Stimulated activated CD4-positive, alpha-beta T cell treated with anti-CD3 and anti-CD28 coated beads, Interleukin-2, amount 100 ng/mL, for 24 hours (primary cell): ENCODE results near the gene TCN2.
A peak's percentile ranks its signal among the peaks of the same experiment; 100 is the strongest.
"Not testable (repeated sequence)": the region's sequence is repeated elsewhere in the genome, so short reads cannot be mapped to it uniquely, and the experiment has no call there.

Experiments
- DNase-seq, 2 donors: peaks; one replicate each; pipeline ENCODE4 v3.0.0-alpha.2; 2020

TCN2 gene

GRCh38 chr22:30606455-30607299 lies at the start of gene TCN2:
TCN2 (plus strand) TSS chr22:30607174; CDS start chr22:30607332, 158 bp downstream.
- peak; percentile 33 to 43 for DNase-seq

DNA sequence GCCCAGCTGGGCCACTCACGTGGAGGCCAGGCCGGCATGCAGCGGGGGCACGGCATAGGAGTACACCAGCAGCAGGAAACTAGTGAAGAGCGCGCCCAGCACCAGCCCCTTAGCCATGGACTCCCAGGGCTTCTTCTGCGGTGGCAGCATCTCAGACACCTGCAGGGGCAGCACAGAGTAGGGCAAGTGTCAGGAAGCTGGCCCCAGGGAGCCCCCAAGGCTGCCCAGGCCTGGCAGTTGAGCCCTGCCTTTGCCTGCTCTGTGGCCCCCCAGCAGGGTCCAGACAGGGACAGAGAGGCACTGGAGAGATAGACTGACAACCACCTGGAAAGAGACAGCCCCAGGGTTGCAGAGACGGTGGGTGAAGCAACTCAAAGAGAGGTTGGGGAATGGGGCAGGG lies 49.7 kb upstream of the TCN2 start:
- no peak for DNase-seq

DNA sequence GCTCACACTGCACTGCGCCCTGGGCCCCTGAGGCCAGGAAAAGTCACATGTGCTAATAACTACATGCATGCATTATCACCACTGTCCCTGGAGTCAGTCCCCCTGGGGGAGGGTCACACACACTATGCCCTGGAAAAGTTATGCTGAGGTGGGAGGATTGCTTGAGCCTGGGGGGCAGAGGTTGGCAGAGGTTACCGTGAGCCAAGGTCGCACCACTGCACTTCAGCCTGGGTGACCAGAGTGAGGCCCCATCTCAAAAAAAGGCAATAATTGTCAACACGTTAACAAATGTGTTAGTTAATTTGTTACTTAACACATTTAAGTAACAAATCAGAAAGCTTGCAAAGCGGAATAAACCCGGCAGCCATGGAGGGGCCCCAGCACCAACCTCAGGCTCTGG lies 47.1 kb upstream of the TCN2 start:
- no peak for DNase-seq

DNA sequence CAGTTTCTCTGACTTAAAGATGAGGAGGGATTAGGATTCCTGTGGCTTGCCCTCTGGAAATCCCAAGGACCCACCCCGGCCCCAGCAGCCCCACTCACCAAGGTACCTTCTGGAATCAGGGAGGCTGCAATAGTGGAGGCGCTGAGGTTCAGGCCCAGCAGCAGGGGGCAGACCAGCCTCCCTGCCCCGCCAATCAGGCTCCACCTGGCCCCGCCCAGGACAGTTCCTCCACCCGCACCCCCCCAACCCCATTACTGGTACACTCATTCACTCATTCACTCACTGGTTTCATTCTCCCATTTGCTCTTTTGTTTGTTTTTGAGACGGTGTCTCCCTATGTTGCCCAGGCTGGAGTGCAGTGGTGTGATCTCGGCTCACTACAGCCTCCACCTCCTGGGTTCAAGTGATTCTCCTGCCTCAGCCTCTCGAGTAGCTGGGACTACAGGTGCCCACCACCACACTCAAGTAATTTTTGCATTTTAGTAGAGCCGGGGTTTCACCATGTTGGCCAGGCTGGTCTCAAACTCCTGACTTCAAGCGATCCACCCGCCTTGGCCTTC lies 46.3 kb upstream of the TCN2 start:
- DNase-seq: not testable (repeated sequence)

GRCh38 chr22:30561402-30562189 lies 45.4 kb upstream of the TCN2 start:
- no peak for DNase-seq

DNA sequence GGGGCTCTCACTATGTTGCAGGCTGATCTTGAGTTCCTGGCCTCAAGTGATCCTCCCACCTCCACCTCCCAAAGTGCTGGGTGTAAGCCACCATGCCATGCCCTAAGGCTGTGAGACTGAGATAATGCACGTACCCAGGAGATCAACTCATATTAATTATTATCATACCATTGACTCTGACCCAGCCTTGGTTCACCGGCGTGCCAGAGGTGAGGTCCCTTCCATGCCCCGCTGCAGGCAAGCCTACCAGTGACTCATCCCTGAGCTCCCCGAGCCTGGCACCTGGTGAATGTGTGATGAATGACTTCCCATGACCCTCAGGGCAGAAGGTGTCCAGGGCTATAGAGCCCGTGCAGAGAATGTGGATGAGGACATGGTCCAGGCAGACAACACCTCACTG lies 44.6 kb upstream of the TCN2 start:
- no peak for DNase-seq

GRCh38 chr22:30564045-30564760 lies 42.8 kb upstream of the TCN2 start:
- no peak for DNase-seq

DNA sequence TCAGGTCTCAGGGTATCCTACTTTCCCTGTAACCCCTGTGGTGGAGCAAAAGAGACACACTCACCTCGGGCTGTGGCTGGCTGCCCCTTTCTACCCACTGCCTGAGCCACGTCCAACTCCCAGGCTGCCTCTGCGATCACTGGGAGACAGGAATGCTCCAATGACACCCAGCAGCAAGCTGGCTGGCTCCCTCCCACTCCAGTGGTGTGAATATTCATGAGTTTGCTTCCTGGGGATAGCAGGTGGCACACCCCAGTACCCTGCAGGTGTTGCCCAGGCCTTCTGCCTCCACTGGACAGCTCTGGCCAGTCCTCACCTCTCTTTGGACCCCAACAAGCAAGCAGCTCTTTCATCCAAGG lies 42.2 kb upstream of the TCN2 start:
- DNase-seq: no peak

DNA sequence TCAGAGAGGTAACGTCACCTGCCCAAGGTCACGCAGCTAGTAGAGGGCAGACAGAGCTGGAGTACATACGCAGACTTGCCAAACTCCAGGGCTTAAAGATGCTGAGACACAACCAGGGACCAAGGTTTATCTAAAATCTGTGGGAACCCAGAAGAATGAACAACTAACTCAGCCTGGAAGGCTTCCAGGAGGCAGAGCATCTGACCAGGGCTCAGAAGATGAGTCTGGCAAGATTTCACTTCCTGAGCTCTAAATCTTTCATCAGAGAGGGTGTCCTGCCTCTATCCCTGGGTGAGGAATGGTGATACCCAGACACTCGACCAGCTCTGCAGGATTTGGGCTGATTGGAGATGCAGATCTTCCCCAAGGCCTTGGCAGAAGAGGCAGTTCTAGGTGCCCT lies 41.6 kb upstream of the TCN2 start:
- no peak for DNase-seq

- DNase-seq: no peak
These were observed 40.8 kb upstream of the TCN2 start for GRCh38 chr22:30566125-30566524.

GRCh38 chr22:30567277-30567676 lies 39.7 kb upstream of the TCN2 start:
- DNase-seq: not testable (repeated sequence)

GRCh38 chr22:30568137-30568805 lies 38.7 kb upstream of the TCN2 start:
- DNase-seq: no peak

GRCh38 chr22:30569674-30570202 lies 37.2 kb upstream of the TCN2 start:
- DNase-seq: no peak

DNA sequence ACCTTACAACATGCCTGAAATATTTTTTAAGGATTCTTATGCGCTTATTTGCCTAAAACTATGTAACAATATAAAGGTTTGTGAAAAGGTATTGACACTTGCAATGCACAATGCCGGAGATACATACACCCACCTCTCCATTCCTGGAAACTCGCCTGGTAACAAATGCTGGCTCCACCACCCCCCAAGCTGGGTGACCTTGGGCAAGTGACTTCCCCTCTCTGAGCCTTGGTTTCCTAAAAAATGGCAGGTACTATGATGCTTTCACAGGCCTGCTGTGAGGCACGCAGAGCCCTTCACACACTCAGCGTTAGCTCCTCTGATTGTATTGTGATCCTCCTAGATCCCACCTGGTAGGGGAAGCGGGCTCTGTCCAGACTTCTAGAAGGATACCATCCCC lies 34.8 kb upstream of the TCN2 start:
- no peak for DNase-seq

- DNase-seq: no peak
These were observed 34.0 kb upstream of the TCN2 start for GRCh38 chr22:30572840-30573593.

DNA sequence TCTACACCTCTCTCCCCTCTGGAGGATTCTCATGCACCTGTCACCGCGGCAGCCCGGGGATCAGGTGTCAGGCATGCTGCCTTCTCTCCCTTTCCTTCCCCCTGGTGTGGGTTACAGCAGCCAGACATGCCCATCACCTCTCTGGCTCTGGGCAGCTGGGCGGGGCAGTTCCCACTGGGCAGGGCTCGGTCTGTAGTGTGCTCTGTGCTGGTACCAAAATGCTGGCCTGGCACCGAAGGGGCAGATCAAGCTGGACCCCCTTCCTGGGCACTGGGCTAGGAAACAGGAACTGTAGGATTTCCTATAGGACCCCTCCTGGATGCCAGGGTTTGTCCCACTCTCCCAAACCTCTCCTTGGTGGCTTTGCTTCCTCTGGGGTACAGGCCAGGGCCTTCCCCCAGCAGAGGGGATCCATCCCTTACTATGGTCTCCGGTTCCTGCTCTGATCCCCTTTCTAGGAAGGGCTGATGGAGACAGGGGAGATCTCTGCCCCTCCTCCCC lies 33.3 kb upstream of the TCN2 start:
- no peak for DNase-seq

DNA sequence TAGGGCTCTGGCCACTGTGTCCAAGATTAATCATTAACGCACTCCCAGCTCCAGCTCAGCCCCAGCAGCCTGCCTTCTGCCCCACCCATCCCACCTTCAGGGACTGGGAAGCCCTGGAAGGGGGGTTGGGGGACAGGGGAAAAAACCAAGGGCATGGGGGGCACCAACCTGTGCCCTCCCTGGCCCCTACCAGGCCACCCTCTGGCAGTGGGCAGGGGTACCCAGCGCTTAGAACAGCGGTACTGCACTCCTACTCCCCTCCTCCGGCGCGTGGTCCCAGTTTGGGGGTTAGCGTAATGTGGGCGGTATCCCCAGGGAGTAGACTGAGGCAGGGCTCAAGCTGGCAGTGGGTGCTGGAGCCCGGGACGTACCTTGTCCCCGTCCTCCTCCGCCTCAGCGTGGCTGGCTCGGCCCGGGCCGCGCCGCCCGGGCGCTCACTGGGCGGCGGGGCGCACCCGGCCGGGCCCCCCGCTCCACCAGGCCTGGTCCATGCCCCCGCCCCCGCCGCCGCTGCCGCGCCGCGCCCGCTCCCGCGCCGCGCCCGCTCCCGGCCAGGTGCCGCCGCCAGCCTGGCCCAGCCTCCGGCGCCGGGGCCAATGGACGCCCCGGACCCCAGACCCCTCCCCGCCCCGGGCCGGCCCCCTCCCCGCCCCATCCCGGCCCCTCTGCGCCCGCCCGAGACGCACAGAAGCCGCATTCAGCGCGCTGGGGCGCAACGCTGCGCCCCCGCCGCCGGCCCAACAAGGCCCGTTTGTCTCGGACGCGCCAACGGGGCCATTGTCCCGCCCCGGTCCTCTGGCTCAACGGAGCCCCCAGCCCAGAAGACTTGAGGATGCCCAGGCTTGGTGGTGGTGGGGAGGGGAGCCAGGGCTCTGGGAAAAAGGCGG lies 32.6 kb upstream of the TCN2 start, which contains the start of gene GAL3ST1:
Gene GAL3ST1 (minus strand): TSS at position 571 of the 887 bp plus-strand sequence. CDS start 17,273 bp downstream, outside the sequence.
- DNase-seq: no peak

- no peak for DNase-seq
These were observed 31.8 kb upstream of the TCN2 start for GRCh38 chr22:30574997-30575671.

GRCh38 chr22:30575859-30576258 lies 31.1 kb upstream of the TCN2 start:
- DNase-seq: no peak

GRCh38 chr22:30578481-30578880 lies 28.5 kb upstream of the TCN2 start:
- DNase-seq: no peak
